ENCODE data around the gene LRRC2. TPM values are rescaled to one million over a fixed set of nuclear protein-coding genes. Genes with fewer than 3 reads are reported as not detected.

Gene LRRC2
- polyA plus RNA-seq, 3 donors: not detected

DNA sequence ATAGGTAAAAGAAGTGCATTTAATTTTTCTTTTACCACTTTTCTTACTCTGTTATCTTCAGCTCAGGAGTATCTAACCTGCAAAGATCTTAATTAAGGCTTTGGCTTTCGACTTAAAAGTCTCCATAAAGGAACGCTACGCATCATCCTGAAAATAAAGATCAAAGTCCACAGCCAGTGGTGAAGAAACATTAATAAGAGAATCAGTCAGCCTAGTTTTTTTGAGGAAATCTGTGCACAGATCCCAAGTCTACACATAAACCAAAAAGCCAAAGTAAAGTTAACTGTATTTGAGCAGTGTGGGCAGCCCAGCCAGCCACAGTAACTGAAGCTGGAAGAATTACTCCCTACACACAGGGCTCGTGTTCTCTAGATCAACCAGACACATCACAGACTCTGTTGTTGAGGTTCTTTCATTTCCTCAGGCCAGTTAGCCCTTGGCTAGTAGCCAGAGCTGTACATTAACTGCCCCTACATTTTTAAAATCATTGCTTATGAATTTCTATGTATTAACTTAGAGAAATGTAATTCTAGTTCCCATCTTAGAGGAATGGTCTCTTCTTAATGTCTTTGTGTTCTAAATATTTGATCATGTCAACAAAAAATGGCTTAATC lies 6.9 kb downstream of the LRRC2 start:
- H3K79me2 ChIP-seq (ENCODE audit: insufficient read depth, low read length): no peaks in the 10 kb centered on the region
- peaks cover 4 to 7% of the 10 kb centered on the region in 2 donors for H3K4me1 ChIP-seq (ENCODE audit: control insufficient read depth in 1 of 2, insufficient read depth in 2 of 2, low read length in 2 of 2)
- DNase-seq: no peak
- peaks cover 0 to 7% (median 4%) of the 10 kb centered on the region in 7 donors for H3K9me3 Mint-ChIP-seq
- no peaks in the 10 kb centered on the region for H4K20me1 ChIP-seq (ENCODE audit: insufficient read depth, low read length)
- no peak for TF ChIP-seq CTCF (IDR thresholded peaks at IDR 0.05)
- H3K27ac Mint-ChIP-seq: no peak overlapping the region
- H3K4me3 ChIP-seq (replicated peaks in 1 of 3; ENCODE audit: low read depth in 2 of 3, low read length in 3 of 3): no peak overlapping the region
- no peak overlapping the region for H3K27ac ChIP-seq (ENCODE audit: low read depth in 1 of 2, low read length in 2 of 2)
- H2AFZ ChIP-seq (ENCODE audit: insufficient read depth, low read depth, low read length, poor library complexity, severe bottlenecking): peak overlapping the region; percentile 92
- peaks cover under 1 to 2% of the 10 kb centered on the region in 2 donors for H3K27me3 ChIP-seq (ENCODE audit: control insufficient read depth in 2 of 2, insufficient read depth in 2 of 2, low read length in 2 of 2)
- peaks cover 14 to 17% (median 16%) of the 10 kb centered on the region in 3 donors for H3K27me3 Mint-ChIP-seq (ENCODE audit: low read depth in 3 of 3)
- no CpG with 5 or more reads among the region's 4 CpGs for WGBS (ENCODE audit: insufficient coverage)
- no peaks in the 10 kb centered on the region for H3K9me3 ChIP-seq (replicated peaks in 1 of 2; ENCODE audit: control insufficient read depth in 1 of 2, insufficient read depth in 1 of 2, low read length in 2 of 2)
- peaks cover 11% of the 10 kb centered on the region for H3K4me1 Mint-ChIP-seq
- H3K36me3 ChIP-seq (replicated peaks in 1 of 2; ENCODE audit: control insufficient read depth in 1 of 2, insufficient read depth in 2 of 2, low read length in 2 of 2): no peaks in the 10 kb centered on the region
- no peak overlapping the region for H3K9ac ChIP-seq (ENCODE audit: insufficient read depth, low read length, poor library complexity, severe bottlenecking)
- no peaks in the 10 kb centered on the region for H3K36me3 Mint-ChIP-seq
- intact Hi-C loops (cut with micrococcal nuclease): loop anchor here (2.0 to 10.0 kb wide), 2 partner anchors 64 to 70 kb away; partner anchors contain the start of gene RTP3 (in 1 of the 2)
- H3K4me3 Mint-ChIP-seq: no peak overlapping the region
- no peak overlapping the region for H3K4me2 ChIP-seq (replicated peaks; ENCODE audit: extremely low read depth, low read length, poor library complexity, severe bottlenecking)

DNA sequence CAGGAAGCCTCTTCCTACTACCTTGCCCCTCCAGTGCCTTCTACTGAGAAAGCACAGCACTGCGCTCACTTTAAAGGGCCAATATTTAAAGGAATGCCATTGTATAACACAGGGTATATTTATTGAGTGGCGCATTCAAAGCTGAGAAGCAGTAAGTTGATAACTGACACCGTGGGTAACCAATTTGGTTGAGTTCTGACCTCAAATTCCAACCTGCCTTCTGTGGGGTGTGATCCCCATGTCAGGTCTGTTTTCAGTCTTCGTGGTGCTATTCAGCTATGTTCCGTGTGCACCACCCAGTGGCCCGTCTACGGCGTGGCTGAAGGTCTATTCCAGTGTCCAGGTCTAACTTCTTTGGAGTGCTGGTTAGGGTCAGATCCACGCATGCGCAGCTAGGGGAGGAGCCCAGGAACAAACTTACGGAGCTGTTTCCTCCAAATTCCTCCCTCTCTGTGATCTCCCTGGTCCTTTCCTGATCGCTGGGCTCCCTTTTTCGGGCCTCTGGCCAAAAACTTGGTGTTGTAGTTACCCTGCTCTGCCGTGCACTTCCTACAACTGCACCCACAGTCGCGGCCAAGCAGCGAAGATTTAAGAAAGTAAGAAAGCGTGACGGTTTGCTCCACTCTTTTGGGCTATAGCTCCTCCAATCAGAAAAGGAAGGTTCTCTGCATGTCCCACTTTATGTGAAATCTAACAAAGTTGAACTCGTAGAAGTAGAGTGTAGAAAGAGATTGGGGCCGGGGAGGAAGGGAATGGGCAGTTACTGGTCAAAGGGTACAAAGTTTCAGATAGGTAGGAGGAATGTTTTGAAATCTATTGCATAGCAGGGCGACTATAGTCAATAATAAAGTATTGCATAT lies 7.7 kb downstream of the LRRC2 start:
- 14% methylated on average over 17 of the region's 22 CpGs for WGBS (ENCODE audit: insufficient coverage)
- Histone ChIP-seq H3K36me3 (replicated peaks in 1 of 2; ENCODE audit: control insufficient read depth in 1 of 2, insufficient read depth in 2 of 2, low read length in 2 of 2) (no peaks in the 10 kb centered on the region), H3K79me2 (ENCODE audit: insufficient read depth, low read length) (no peaks in the 10 kb centered on the region), H2AFZ (ENCODE audit: insufficient read depth, low read depth, low read length, poor library complexity, severe bottlenecking) (peak overlapping the region; percentile 92), H3K27me3 (ENCODE audit: control insufficient read depth in 2 of 2, insufficient read depth in 2 of 2, low read length in 2 of 2) (no peaks in the 10 kb centered on the region), H3K4me2 (replicated peaks; ENCODE audit: extremely low read depth, low read length, poor library complexity, severe bottlenecking) (peak overlapping the region; percentile 81), H3K4me3 (replicated peaks in 1 of 3; ENCODE audit: low read depth in 2 of 3, low read length in 3 of 3) (peak overlapping the region; percentile 28 to 75 (median 41)), H3K9me3 (replicated peaks in 1 of 2; ENCODE audit: control insufficient read depth in 1 of 2, insufficient read depth in 1 of 2, low read length in 2 of 2) (no peaks in the 10 kb centered on the region), H4K20me1 (ENCODE audit: insufficient read depth, low read length) (no peaks in the 10 kb centered on the region), H3K27ac (ENCODE audit: low read depth in 1 of 2, low read length in 2 of 2) (peak overlapping the region in 1 of 2 donors; percentile 49), H3K9ac (ENCODE audit: insufficient read depth, low read length, poor library complexity, severe bottlenecking) (peak overlapping the region; percentile 57), H3K4me1 (ENCODE audit: control insufficient read depth in 1 of 2, insufficient read depth in 2 of 2, low read length in 2 of 2) (peaks cover 4 to 7% of the 10 kb centered on the region in 2 donors)
- TF ChIP-seq CTCF (IDR thresholded peaks at IDR 0.05): peak; percentile 81
- Mint-ChIP-seq H3K4me3 (peak overlapping the region; percentile 76 to 93), H3K27me3 (ENCODE audit: low read depth in 3 of 3) (peaks cover 8 to 16% (median 12%) of the 10 kb centered on the region in 3 donors), H3K4me1 (peaks cover 11% of the 10 kb centered on the region), H3K36me3 (no peaks in the 10 kb centered on the region), H3K9me3 (peaks cover 0 to 8% (median 4%) of the 10 kb centered on the region in 7 donors), H3K27ac (peak overlapping the region in 4 of 7 donors; percentile 38 to 77 (median 71))
- intact Hi-C loops (cut with micrococcal nuclease): loop anchor here (2.0 to 10.0 kb wide), 2 partner anchors 64 to 70 kb away; partner anchors contain the start of gene RTP3 (in 1 of the 2)
- DNase-seq: peak; percentile 76 to 85 (median 78)

All from CD14-positive monocyte (primary cell).